Activated naive CD4-positive, alpha-beta T cell treated with anti-CD3 and anti-CD28 coated beads for 36 hours (primary cell): ENCODE results near the gene BCO2. TPM values are rescaled to one million over a fixed set of nuclear protein-coding genes. Genes with fewer than 3 reads are reported as not detected.
"Not testable (repeated sequence)": the region's sequence is repeated elsewhere in the genome, so short reads cannot be mapped to it uniquely, and the experiment has no call there.

Experiments
- CTCF ChIA-PET: fragments of 350-600 bp; sonication (Branson Sonifier 250); formaldehyde crosslinking; loops from one replicate; lab custom pipeline; 2021; ENCODE audit warnings: antibody characterized with exemption; lab: Charles Lee
- DNase-seq: peaks from one replicate; pipeline ENCODE4 v3.0.0-alpha.2; 2020
- H3K27ac Mint-ChIP-seq: one replicate; pipeline ENCODE4 v1.8.0; 2021; ENCODE audit warnings: mild to moderate bottlenecking, mixed read lengths
- H3K27me3 Mint-ChIP-seq: one replicate; pipeline ENCODE4 v1.8.0; 2021; ENCODE audit warnings: low read depth, mixed read lengths
- H3K36me3 Mint-ChIP-seq: one replicate; pipeline ENCODE4 v1.8.0; 2021; ENCODE audit warnings: low read depth, mixed read lengths
- H3K4me1 Mint-ChIP-seq: one replicate; pipeline ENCODE4 v1.8.0; 2021; ENCODE audit warnings: low read depth, mixed read lengths
- H3K4me3 Mint-ChIP-seq: one replicate; pipeline ENCODE4 v1.8.0; 2021; ENCODE audit warnings: mild to moderate bottlenecking, moderate library complexity, mixed read lengths
- H3K9me3 Mint-ChIP-seq: one replicate; pipeline ENCODE4 v1.8.0; 2021; ENCODE audit warnings: mixed read lengths
- intact Hi-C: fragments of 100-400 bp; cut with micrococcal nuclease; formaldehyde crosslinking; loops from one replicate; pipeline ENCODE4 v1.15.1; 2023
- total RNA-seq, 2 experiments: library from RNA; stranded (reverse); gene quantifications; one replicate each; pipeline ENCODE4 v1.2.3, GENCODE V29; 2021

The BCO2 gene
- total RNA-seq, 2 experiments from 2014 or later: 0.30 to 0.45 TPM

DNA sequence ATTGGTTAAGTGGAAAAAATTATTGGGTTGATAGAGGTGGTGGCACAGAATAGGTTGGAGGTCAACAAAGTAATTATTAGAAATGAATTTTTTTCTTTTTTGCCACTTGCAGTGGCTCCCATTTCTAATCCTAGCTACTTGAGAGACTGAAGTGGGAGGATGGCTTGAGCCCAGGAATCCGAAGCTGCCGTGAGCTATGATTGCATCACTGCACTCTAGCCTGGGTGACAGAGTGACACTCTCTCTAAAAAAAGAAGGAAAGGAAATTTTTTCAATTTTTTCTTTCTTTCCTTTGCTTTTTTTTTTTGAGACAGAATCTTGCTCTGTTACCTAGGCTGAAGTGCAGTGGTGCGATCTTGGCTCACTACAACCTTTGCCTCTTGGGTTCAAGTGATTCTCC, 2.2 kb upstream of the BCO2 start:
- DNase-seq: no peak
- Mint-ChIP-seq H3K9me3 (no peaks in the 10 kb centered on the region), H3K4me1 (peaks cover 13% of the 10 kb centered on the region), H3K36me3 (no peaks in the 10 kb centered on the region), H3K27me3 (peaks cover 12% of the 10 kb centered on the region), H3K27ac (no peak overlapping the region), H3K4me3 (no peak overlapping the region)
- intact Hi-C loops: loop anchor here (10.0 kb wide), 1 partner anchor 608 kb away; no protein-coding TSS in a partner anchor
- CTCF ChIA-PET: interaction anchor here (1.0 to 2.2 kb wide), 2 partner anchors 57 to 59 kb away, joined by 3 to 7 read pairs; no protein-coding TSS in a partner anchor

GRCh38 chr11:112175599-112175952, 264 bp downstream of the BCO2 start:
- intact Hi-C loops: loop anchor here (1.0 to 10.0 kb wide), 4 partner anchors 62 to 611 kb away; partner anchors contain the start of genes CFAP68 and FDXACB1
- Mint-ChIP-seq H3K36me3 (no peaks in the 10 kb centered on the region), H3K9me3 (no peaks in the 10 kb centered on the region), H3K4me1 (peaks cover 13% of the 10 kb centered on the region), H3K27me3 (peaks cover 25% of the 10 kb centered on the region), H3K27ac (no peak overlapping the region), H3K4me3 (no peak overlapping the region)
- CTCF ChIA-PET: interaction anchor here (0.6 to 1.5 kb wide), 7 partner anchors 11 to 238 kb away, joined by 3 to 12 read pairs (median 3); no protein-coding TSS in a partner anchor
- no peak for DNase-seq

DNA sequence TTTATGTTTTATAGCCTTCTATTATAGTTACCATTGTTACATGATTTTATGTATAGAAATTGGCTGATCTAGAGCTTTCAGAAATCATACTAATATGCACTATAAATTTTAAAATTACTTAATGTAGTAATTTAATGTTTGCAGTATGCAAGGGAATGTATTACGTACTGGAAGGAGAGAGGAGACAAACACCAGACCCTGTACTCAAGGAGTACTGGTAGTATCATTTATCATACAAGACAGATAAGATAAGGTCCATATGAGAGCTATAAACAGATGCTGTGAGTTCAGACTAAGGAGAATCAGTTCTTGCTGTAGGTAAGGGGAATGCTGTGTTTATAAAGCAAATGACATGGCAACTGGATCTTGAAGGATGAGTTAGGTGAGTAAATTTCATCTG, 765 bp downstream of the BCO2 start:
- peaks cover 27% of the 10 kb centered on the region for H3K27me3 Mint-ChIP-seq
- peaks cover 1% of the 10 kb centered on the region for H3K36me3 Mint-ChIP-seq
- intact Hi-C loops: loop anchor here (10.0 kb wide), 1 partner anchor 611 kb away; no protein-coding TSS in a partner anchor
- no peak for DNase-seq
- CTCF ChIA-PET: interaction anchor here (1.0 to 1.5 kb wide), 4 partner anchors 54 to 195 kb away, joined by 3 to 12 read pairs (median 6); no protein-coding TSS in a partner anchor
- H3K9me3 Mint-ChIP-seq: no peaks in the 10 kb centered on the region
- no peak overlapping the region for H3K4me3 Mint-ChIP-seq
- H3K4me1 Mint-ChIP-seq: peaks cover 13% of the 10 kb centered on the region
- H3K27ac Mint-ChIP-seq: no peak overlapping the region

DNA sequence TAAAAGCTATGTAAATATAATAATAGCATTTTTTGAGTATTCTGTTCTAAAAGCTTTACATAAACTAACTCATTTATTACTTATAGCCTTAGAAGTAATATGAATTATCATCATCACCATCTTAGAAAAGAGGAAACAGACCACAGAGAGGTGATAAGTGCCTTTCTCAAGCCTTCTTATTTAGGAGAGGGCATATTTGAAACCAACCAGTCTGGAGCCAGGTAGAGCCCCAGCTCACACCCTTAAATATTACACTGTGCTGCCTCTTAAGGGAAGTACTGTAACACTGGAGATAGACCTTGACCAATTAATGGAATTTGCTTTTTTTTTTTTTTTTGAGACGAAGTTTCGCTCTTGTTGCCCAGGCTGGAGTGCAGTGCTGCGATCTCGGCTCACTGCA, 2.3 kb downstream of the BCO2 start:
- Mint-ChIP-seq H3K27me3 (peaks cover 27% of the 10 kb centered on the region), H3K4me1 (peaks cover 10% of the 10 kb centered on the region), H3K27ac (no peak overlapping the region), H3K36me3 (peaks cover 1% of the 10 kb centered on the region), H3K4me3 (no peak overlapping the region), H3K9me3 (no peaks in the 10 kb centered on the region)
- no peak for DNase-seq
- intact Hi-C loops: loop anchor here (10.0 kb wide), 1 partner anchor 613 kb away; no protein-coding TSS in a partner anchor
- CTCF ChIA-PET: interaction anchor here (0.7 kb wide), 1 partner anchor 46 kb away, joined by 3 read pairs; no protein-coding TSS in a partner anchor

DNA sequence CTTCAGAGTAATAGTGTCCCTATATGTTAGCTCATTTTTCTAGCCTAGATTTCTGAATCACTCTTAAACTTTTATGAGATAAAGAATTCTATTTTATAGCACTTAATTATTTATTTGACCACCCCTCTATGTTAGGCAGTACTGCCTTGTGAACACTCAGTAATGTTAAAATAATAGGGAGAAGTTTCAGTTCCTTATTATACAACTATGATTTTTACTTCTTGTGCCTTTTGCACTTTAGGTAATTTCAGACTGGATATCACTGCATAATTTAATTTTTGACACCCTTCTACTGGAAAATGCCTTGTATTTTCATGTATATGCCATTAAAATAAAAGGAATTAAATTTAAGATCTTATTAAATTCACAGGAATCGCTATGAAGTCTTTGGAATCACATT, 3.1 kb downstream of the BCO2 start:
- H3K36me3 Mint-ChIP-seq: peaks cover 1% of the 10 kb centered on the region
- no peak overlapping the region for H3K27ac Mint-ChIP-seq
- peaks cover 10% of the 10 kb centered on the region for H3K4me1 Mint-ChIP-seq
- H3K9me3 Mint-ChIP-seq: no peaks in the 10 kb centered on the region
- intact Hi-C loops: loop anchor here (10.0 kb wide), 1 partner anchor 614 kb away; no protein-coding TSS in a partner anchor
- CTCF ChIA-PET: no interaction called here
- peaks cover 27% of the 10 kb centered on the region for H3K27me3 Mint-ChIP-seq
- no peak for DNase-seq
- H3K4me3 Mint-ChIP-seq: no peak overlapping the region

DNA sequence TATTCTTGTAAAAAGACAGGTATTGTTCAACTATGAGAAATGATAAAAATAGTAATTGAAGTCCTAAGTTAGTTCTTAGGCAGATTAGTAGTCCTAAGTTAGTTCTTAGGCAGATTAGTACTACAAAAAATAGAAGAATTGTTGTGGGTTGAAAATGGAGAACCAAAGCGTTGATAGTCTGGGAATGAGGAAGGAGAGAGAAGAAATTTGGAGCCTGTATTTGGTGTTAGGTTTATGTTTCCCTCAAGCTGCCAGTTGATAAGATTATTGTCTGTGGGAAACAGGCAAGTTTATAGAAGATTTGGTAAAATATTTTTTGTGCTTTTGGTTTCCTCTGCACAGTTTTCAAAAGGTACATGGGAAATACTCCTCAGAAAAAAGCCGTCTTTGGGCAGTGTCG, 3.6 kb downstream of the BCO2 start:
- H3K4me1 Mint-ChIP-seq: peaks cover 10% of the 10 kb centered on the region
- intact Hi-C loops: loop anchor here (10.0 kb wide), 1 partner anchor 614 kb away; no protein-coding TSS in a partner anchor
- CTCF ChIA-PET: no interaction called here

DNA sequence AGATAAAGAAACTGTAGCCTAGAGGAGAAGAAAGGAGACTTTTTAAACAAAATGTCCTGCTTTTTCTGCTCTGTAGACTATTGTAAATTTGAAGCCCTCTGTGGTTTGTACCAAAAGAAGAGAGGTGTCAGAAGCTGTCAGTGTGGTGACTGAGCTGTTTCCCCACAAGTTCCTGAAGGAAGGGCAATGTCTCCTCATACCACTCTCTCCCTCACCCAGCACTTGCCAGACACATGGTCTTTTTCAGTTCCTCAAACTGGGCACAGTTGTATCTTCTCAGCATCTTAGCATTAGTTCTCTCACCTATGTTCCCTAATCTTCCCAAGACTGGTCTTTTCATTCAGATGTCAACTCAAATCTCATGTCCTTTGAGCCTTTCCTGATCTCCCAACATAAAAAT, 4.3 kb downstream of the BCO2 start:
- Mint-ChIP-seq H3K27me3 (peaks cover 26% of the 10 kb centered on the region), H3K4me1 (peaks cover 9% of the 10 kb centered on the region), H3K9me3 (no peaks in the 10 kb centered on the region), H3K36me3 (peaks cover 1% of the 10 kb centered on the region), H3K27ac (no peak overlapping the region), H3K4me3 (no peak overlapping the region)
- no peak for DNase-seq
- CTCF ChIA-PET: no interaction called here
- intact Hi-C loops: loop anchor here (10.0 kb wide), 1 partner anchor 615 kb away; no protein-coding TSS in a partner anchor

More for the DNA sequence above, 3.6 kb downstream of the BCO2 start:
- Mint-ChIP-seq H3K36me3 (peaks cover 1% of the 10 kb centered on the region), H3K9me3 (no peaks in the 10 kb centered on the region), H3K4me3 (no peak overlapping the region), H3K27me3 (peaks cover 27% of the 10 kb centered on the region), H3K27ac (no peak overlapping the region)
- DNase-seq: no peak

- CTCF ChIA-PET: no interaction called here
- Mint-ChIP-seq H3K27me3 (peaks cover 18% of the 10 kb centered on the region), H3K4me3 (no peak overlapping the region), H3K9me3 (no peaks in the 10 kb centered on the region), H3K36me3 (peaks cover 1% of the 10 kb centered on the region), H3K4me1 (no peaks in the 10 kb centered on the region), H3K27ac (no peak overlapping the region)
- no peak for DNase-seq
- intact Hi-C loops: no loop called here
Observed at GRCh38 chr11:112182867-112183266, 7.6 kb downstream of the BCO2 start.

DNA sequence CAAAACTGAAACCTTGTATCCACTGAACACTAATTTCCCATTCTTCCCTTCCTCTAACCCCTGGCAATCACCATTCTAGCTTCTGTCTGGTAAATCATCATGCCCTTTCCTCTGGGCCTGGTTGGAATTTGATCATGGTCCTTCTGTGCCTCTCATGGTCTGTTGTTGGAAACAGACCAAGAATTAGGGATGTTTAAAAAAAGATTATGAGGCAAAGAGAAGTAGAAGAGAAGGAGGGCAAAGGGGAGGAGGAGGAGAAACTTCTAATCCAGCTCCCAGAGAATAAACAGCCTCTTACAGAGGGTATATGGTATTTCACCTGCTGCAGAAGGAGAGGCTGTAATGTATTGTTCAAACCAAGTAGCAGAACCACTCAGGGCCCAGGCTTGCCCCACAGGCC, 10.6 kb downstream of the BCO2 start:
- peaks cover 3% of the 10 kb centered on the region for H3K27me3 Mint-ChIP-seq
- no peaks in the 10 kb centered on the region for H3K9me3 Mint-ChIP-seq
- intact Hi-C loops: no loop called here
- peaks cover under 1% of the 10 kb centered on the region for H3K36me3 Mint-ChIP-seq
- DNase-seq: no peak
- no peak overlapping the region for H3K4me3 Mint-ChIP-seq
- no peaks in the 10 kb centered on the region for H3K4me1 Mint-ChIP-seq
- H3K27ac Mint-ChIP-seq: no peak overlapping the region
- CTCF ChIA-PET: interaction anchor here (0.7 kb wide), 1 partner anchor 27 kb away, joined by 3 read pairs; no protein-coding TSS in a partner anchor

- CTCF ChIA-PET: no interaction called here
- no peak overlapping the region for H3K4me3 Mint-ChIP-seq
- intact Hi-C loops: no loop called here
- H3K27me3 Mint-ChIP-seq: peaks cover 3% of the 10 kb centered on the region
- no peak overlapping the region for H3K27ac Mint-ChIP-seq
- no peaks in the 10 kb centered on the region for H3K4me1 Mint-ChIP-seq
- H3K36me3 Mint-ChIP-seq: no peaks in the 10 kb centered on the region
- DNase-seq: no peak
- no peaks in the 10 kb centered on the region for H3K9me3 Mint-ChIP-seq
Observed at GRCh38 chr11:112186304-112186703, 11.0 kb downstream of the BCO2 start.

GRCh38 chr11:112195113-112195512, 19.8 kb downstream of the BCO2 start:
- intact Hi-C loops, H3K4me3 Mint-ChIP-seq, H3K9me3 Mint-ChIP-seq, H3K27me3 Mint-ChIP-seq, H3K36me3 Mint-ChIP-seq, H3K27ac Mint-ChIP-seq, H3K4me1 Mint-ChIP-seq, DNase-seq: not testable (repeated sequence)
- CTCF ChIA-PET: interaction anchor here (0.7 kb wide), 1 partner anchor 314 kb away, joined by 3 read pairs; no protein-coding TSS in a partner anchor

DNA sequence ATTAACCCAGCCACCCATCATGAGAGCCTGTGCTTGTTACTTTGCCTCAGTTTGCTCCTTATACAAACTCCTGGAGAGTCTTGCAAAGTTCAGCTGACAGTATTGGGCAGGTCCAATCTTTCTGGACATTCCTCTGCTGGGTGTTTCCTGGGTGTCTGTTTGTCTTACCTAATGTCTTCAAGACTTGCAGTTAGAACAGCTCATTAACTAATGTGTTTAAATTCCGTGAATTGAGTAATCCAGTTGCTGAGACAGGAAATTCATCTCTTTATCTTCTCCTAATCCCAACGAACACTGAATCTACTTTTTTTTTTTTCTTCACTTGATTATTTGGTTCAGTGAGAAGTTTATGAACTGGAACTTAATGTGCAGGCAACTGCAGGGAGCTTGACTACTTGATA, 20.6 kb downstream of the BCO2 start:
- no peak overlapping the region for H3K27ac Mint-ChIP-seq
- H3K4me3 Mint-ChIP-seq: no peak overlapping the region
- H3K27me3 Mint-ChIP-seq: no peaks in the 10 kb centered on the region
- no peak for DNase-seq
- H3K9me3 Mint-ChIP-seq: no peaks in the 10 kb centered on the region
- peaks cover 1% of the 10 kb centered on the region for H3K36me3 Mint-ChIP-seq
- CTCF ChIA-PET: interaction anchor here (0.6 to 0.7 kb wide), 2 partner anchors 22 to 260 kb away, joined by 6 to 7 read pairs; no protein-coding TSS in a partner anchor
- H3K4me1 Mint-ChIP-seq: no peaks in the 10 kb centered on the region
- intact Hi-C loops: no loop called here

GRCh38 chr11:112196519-112197087, 21.3 kb downstream of the BCO2 start:
- Mint-ChIP-seq H3K36me3 (peaks cover 1% of the 10 kb centered on the region), H3K27me3 (no peaks in the 10 kb centered on the region), H3K27ac (no peak overlapping the region), H3K4me1 (no peaks in the 10 kb centered on the region), H3K9me3 (no peaks in the 10 kb centered on the region), H3K4me3 (no peak overlapping the region)
- intact Hi-C loops: no loop called here
- DNase-seq: no peak
- CTCF ChIA-PET: no interaction called here
